HG02981 (cell line): ENCODE measurements around the gene FAM107B.

Experiments used
- ATAC-seq: cut with Tn5 transposase; IDR thresholded peaks from one replicate; pipeline ENCODE4 v1.9.1; 2021; ENCODE audit warnings: mild to moderate bottlenecking, moderate library complexity; ENCODE audit not compliant: unreplicated experiment

FAM107B gene

DNA sequence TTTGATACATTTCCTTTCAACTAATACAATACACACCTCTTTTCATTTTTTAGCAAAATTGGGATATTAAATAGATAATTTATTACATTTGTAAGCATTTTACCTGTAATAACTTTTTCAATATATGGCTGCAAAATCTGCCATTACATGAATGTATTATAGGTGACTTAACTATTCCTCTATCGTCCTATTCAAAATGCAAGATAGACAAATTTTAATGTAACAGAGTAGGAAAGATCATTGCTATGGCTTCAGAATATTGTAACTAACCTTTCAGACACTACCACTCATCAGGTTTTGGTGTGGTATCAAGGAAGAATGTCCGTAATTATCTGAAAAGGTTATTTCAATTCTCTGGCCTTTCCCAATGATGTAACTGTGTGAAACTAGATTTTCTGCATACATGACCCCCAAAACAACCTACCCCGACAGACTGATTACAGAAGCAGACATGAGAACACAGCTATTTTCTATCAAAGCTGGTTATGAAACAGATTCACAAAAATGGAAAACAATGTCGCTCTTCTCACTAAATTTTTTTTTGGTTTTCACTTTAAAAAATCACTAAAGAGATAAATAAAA, 211.2 kb downstream of the FAM107B start:
- no peak for ATAC-seq

DNA sequence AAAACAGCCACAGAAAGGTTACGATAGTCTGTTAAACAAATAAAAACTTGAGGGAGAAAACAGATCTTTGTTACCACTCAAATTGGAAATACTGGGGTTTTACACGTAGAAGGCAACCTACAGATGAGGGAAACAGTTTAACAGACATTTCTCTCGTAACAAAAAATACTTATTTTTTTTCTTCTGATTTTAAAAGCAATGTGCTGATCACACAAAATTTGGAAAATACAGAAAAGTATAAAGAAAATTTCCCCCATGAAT, 211.7 kb downstream of the FAM107B start:
- ATAC-seq = no peak

DNA sequence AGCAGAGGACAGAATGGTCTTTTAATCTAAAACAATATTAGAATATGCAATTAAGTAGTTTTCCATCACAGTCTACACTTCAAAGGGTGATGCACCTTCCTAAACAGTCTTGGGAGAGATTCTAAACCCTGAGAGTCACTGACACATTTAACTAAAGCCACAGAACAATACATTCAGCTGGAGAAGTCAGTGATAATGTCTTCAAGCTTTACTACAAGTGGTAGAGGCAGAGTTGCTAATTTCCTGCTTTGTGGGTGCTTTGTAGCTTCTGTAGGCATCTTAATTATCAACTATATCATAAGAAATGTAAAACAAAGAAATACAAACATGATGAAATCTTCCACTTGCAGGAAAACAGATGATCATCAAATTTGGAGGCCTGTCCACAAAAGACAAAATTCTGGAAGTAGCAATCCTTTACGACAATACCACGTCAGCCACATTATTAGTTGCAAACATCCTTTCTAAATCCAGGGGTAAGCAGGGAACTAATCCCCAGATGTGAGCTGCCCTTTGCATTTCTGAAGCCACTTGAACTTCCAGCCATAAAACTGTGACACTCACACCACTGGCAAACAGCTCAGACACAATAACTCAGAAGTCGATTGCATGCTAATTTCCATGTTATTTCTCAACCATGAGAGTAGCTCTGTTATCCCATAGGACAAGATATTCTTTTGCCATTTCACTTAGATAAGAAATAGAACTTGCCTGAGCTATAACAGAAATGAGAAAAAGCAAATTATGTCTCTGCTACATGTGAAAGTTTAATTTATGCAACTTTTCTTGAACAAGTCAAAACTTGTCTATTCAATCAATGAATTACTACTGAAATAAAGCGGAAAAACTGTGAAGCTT, 212.2 kb downstream of the FAM107B start:
- ATAC-seq = no peak

DNA sequence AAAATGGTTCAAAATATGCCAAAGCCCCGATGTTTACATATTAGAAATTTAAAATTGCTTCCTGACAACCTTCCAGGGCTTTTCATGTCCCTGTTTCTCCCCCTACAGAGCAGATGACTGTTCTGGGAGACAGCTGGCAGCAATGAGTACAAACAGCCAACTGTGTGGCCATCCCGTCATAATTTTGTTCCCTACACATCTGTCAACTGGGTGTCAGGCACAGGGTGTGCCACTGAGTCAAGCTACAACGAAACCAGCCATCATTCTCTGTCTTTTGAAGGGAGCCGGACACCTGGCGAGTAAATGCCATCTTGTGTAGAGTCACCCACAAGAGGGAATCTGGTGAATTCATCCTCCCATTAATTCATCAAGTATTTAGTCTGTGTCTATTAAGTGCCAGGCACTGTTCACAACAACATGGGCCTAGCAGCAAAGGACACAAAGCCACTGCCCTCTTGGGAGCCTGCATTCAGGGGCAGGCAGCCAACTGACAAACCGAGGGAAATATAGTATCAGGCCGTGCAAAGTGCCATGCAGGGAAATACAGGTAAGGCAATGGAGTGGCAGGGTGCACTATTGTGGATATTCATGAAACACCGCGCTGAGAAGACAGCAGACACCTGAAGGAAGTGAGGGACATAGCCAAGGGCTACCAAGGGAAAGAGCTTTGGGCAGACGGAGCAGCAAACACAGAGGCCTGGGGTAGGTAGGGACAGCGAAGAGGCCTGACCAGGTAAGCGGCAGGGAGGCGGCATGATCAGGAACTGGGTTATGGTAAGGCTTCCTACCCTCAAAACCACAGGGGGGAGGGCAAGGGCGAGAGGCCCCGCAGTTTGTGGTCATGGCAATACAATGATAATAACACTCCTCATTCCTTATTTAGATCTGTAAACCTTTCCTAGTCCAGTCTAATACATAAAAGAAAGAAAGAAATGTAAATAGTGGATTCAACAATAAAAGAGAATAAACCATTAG, 213.6 kb downstream of the FAM107B start:
- ATAC-seq = no peak

DNA sequence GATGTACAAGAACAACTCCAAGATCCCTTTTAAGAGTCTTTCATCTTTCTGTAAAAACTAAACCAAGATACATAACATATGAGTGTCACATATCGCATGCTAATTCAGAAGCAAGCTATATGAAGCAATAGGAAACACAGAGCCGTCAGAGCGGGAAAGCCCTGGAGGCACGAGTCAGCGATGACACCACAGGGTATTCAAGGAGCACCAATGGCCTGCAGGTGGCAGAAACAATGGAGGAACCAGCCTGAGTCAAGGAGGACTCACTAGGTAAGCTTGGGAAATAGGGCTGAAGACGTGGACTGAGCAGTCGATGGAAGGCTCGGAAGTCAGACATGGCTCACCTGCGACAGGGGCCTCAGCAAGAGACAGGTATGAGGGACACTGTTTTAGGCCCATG, 214.4 kb downstream of the FAM107B start:
- ATAC-seq = no peak

DNA sequence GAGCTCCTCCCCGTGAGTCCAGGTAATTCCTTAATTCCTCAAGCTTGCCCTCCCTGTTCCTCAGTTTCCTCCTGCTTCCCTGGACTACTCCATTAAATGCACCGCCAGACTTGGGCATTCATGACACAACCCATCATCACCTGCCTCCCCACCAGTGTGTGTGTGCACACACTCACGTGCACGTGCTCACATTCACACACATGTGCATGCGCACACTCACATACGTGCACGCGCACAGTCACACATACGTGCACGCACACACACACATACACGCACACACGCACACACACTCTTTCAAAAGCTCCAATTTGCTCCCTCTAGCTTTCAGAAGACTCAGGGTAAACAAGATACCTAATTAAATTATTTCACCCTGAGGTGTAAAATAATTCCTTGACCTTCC, 216.7 kb downstream of the FAM107B start:
- ATAC-seq = no peak

DNA sequence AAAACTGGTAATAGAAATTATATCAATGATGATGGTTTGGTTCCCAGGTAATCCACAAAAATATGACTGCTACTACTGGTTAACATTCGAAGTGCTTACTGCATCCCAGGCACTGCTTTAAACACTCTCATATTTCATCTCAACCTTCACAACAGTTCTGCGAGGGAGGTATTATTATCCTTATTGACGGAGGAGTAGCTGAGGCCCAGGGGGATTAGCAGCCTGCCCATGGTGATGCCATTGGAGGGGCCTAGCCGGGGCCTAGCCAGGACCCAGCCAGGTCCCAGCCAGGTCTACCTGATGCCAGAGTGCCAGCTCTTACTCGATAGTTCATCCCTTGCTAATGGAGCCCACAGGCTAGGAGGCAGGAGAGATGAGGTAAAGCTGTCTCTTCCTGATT, 217.1 kb downstream of the FAM107B start:
- ATAC-seq = no peak

DNA sequence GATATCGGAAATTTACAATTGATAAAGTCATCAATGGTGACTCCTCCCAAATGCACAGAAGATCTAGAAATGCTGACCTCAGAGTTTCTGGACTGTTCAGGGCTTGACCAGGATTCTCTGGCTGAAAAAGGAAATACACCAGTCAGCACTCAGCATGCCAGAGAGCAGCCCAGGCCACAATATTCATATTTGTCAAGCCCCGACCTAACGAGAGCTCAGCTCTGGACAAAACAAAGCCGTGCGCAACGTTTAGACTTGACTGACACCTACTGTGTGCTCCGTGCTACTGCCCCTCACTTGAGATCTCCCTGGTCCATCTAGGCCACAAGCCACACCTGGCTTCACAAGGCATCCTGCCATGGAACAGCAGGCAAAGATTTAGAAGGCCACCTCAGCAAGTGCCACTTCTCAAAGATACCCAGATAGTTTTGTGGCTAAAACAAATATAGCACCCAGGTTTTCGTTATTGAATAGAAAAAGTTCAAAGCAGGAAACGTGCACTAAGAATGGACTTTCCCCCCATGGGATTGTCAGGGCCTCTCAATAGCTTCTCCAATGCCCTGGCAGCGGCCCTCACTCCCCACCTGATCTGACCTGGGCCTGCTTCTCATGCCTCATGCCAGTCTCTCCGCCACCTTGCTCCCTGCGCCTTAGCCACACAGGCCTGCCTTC, 218.3 kb downstream of the FAM107B start:
- ATAC-seq = peak; percentile 51

DNA sequence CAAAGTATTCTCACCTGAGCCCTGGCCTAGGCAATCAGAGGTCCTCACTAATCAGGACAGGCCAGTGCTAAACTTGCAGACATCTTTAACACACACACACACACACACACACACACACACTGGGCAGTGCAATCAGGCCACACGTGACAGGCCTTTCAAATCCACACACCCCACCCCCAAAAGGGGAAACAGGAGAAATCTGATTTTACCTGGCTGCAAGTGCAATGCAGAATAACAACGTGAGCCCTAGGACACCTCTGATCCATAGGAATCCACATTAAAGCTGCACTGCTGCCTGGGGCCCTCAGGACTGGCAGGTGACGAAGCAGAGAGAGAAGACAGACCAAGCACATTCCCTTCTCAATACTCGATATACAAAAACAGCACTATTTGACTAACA, 218.9 kb downstream of the FAM107B start:
- no peak for ATAC-seq

DNA sequence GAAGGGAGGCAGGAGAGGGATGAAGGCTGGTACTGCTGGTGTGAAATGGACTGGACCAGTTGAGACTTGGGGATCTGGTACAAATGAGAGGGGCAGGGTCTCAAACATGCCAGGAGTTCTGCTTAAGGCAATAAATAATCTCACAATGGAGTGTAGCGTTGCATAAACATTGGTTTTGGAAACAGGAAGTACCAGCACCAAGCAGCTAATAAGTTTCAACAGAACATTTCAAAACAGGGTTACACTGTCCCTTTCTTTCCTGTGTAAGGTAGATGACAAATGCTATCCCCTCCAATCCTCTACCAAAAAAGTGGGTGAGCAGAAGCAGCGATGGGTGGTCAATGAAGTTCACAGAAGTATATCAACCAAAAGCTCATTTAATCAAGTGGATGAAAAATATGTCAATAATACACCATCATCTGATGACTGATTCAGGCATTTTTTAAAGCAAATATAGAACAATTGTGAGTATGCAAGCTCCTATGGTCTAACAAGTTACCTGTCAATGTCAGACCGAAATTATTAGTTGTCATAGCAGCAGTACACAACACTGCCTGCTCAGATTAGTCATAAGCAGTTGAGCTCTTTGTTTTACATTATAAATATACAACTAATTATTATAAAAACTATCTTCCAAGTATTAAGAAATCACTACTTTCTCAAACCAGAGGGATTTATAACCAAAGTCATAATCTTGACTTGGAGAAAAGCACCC, 220.0 kb downstream of the FAM107B start:
- no peak for ATAC-seq

DNA sequence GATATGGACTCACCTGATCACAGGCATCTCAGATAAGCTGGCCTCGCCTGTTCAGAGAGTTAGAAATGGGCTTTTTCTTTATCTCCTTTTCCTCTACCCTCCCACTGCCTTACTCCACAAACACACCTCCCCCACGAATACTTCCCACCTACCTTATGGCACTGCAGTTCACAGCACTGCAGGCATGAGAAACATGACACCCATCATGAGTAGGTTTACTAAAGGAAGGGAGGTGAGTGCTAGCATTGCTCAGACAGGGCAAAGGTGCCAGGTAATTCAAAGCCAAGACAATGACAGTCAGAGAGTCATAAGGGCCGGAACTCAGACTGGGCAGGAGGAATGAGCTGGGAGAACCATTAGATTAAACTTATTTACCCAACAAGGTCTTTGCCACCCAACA, 220.6 kb downstream of the FAM107B start:
- no peak for ATAC-seq

DNA sequence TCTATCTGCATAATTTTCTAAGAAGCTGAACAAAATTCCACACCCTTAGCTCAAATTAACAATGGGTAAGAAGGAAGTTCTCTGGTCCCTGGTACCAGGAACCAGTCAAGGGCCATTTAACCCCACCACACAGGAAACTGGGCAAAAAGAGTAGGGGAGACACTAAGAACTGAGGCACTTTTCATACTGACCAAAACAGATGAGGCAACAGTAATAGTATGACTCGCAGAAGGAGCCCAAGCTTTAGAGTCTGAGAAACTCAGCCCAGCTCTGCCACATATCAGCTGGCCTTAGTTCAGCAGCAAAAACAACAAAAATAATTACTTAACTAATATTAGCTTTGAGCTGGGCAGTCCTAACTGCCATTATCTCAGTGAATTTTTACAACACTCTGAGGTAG, 221.2 kb downstream of the FAM107B start:
- peak; percentile 40 for ATAC-seq

DNA sequence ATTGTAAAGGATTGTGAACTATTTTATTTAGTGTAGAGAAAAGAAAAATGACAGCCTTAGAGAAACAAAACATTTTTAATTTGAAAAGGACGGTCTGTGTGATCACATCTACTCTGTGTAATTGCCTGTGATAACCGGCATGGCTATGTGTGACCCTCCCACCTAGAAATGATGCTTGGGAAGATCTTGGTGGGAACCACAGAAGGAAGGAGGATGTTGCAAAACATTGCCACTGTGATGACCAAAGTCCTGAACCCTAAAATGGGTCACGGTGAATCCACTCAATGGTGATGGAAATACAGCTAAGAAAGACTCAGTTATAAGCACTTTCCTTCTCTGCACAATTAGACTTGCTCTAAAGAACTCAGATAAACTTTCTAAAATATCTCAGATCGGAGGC, 222.7 kb downstream of the FAM107B start:
- no peak for ATAC-seq

DNA sequence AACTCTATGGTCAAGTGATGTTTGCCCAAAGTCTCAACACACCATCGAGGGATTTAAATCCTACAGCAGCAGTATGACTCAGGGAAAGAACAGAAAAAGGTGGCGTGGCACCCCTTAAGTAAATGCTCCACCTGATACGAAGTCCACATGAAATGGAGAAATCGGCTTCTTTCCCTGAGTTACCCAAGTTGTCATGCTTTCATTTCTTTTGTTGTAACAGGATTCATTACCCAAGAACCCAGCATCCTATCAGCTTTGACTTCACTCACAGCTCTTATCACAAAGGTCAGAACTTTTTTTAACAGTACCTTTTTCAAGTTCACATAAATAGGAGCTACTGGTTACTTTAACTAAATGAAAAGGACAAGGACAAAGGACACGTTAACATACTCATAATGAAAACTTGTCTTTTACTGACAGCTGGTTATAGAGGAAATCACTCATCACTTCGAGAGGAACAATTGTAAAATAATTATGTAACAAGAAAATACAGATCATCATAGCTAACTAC, 224.2 kb downstream of the FAM107B start:
- no peak for ATAC-seq

DNA sequence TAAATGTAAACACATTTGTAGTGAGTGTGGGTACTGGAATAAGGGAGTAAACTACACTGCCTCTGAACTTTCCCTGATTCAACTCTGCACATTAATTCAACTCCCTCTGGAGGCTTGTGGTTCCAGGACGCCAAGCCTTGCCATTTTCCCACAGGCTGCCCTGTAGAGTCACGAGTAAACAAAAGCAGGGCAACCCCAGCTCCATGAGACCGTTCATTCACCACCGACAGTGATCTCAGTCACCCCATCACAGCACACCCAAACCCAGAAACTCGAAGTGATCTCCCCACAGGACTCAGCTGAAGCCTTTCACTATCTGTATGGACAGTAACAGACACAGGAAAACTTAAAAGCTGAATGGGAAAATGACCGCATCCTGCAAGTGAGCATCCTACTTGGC, 225.2 kb downstream of the FAM107B start:
- ATAC-seq = no peak

DNA sequence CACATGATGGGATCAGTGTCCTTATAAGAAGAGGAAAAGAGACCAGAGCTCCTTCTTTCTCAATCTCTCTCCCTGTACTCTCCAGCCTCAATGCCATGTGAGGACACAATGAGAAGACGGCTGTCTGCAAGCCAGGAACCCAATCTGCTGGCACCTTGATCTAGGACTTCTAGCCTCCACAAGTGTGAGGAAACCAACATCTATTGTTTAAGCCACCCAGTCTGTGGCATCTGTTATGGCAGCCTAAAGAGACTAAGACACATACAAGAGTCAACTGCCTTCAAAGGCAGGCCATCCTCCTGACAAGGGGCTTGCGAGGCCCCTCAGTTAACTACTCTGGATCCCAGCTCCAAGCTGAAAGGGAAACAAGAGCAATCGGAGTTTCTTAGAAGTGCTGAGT, 225.7 kb downstream of the FAM107B start:
- ATAC-seq = no peak

DNA sequence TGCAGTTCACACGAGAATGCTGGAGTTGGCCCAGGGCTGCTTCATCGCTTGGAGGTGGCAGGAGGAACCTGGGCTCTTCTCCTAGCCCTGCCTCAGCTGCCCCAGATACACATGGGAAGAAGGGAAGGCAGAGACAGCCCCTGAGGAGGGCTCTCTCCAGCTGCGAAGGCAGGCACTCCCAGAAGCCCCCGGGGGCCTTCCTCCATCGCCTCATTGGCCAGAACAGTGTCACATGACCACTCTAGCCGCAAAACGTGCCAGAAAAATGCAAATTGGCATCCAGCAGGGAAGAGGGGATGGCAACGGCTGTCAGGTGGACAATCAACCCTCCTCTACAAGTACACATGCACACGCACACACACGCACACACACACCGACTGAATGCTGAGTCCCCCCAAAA, 226.2 kb downstream of the FAM107B start:
- no peak for ATAC-seq

DNA sequence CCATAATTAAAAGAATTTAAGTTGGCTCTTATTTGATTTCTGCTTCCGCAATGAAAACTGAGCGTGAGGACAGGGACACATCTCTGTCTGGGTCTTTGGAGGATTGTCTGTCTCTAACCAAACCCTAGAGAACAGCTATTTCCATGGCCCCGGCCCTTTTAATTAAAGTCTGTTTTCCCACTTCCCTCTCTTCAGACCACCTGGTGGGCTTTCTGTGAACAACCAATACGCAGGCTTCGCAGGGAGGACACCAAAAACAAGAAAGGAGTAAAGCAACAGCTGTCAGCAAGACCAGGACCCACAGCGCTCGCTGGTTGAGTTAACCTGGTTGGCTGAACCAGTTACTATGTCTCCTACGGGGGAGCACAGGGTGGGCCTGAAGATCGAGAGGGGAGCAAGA, 226.9 kb downstream of the FAM107B start:
- no peak for ATAC-seq

DNA sequence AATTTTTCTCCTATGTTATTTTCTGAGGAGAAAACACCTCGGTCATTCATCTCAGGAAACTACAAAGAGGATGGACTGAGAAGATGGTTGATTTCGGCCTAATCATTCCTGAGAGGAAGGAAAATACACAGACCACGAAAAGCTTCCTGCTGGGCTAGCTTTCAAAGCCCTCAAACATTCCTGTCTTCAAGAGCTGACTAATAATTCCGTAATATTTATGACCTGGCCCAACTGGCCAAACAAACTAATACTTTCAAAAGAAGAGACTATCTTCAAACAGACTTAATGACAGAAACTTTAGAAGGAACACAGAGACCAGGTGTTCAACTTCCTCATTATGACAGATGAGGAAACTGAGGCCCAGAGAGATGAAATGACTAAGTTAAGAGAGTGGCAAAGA, 228.9 kb downstream of the FAM107B start:
- no peak for ATAC-seq

DNA sequence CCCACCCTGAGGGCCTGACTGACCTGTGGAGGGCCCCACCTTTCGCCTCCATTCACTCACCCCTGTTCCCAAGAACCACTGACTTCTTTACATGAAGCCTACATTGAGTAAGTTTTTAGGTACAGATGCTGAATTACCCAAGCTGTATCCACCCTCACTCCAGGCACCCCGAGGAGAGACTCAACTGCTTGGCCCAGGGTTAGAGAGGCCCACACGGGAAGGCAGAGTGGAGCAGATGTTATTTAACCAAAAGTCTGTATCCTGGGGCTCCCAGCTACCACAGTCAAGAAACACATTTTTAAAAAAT, 230.8 kb downstream of the FAM107B start:
- ATAC-seq = no peak
